DMS153 (cell line): ENCODE results near the gene HIC1.

Experiments
- DNase-seq: peaks from one replicate; lab custom pipeline; 2025; lab: John Stamatoyannopoulos, UW

Gene HIC1

DNA sequence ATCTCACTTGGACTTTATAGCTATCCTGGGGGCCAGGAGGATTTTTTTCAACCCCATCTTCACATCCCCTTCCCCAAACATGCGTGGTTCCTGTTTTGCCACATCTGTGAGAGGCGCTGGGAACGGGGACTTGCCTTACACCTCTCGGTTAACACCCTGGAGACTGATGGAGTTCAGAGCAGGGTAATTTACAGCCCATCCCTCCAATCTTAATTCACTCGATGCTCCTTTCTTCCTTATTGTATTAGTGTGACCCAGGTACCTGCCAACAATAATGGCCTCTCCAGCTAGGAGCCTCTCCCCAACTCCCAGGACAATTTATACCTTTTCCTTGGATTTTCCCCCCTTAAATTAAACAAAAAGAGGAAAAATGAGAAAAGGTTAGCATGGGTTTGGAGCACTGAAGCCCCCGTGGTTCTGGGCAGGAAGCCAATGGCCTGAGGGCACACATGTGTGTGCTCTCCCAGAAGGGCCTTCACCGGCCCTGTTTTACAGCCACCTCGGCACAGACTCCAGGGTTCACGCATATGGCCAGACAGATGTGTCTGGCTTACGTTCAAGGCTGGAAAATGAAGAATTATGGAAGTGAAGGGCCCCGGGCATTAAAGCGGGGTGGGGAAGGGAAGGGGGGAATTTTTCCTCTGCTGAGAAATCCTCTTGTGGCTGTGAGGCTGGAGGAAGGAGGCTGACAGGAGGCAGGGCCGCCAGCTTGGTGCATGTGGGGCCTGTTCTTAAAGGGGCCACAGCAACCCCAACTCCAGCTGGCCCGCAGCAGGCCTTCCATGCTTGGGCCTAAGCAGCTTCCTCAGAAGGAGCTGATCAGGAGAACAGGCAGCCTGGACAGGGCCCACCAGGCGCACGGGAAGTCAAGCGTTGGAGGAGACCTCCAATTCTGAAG lies 21.4 kb downstream of the HIC1 start:
- no peak for DNase-seq

DNA sequence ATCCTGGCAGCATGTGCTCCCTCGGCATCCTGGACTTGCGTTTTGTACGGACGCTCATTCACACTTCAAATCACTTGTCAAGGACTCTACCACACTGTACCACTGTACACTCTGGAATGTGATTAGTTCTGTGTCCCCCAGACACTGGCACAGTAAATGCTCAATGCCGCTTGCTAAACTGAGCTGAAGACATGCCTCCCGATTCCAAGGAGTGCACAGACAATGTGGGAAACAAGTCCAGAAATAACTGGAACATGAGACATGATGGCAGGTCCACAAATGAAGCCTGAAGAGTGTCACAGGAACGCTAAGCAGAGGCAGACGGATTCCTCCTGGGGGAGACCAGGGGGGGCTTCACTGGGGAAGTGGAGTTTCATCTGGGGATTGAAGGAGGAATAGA lies 22.1 kb downstream of the HIC1 start:
- DNase-seq: no peak

DNA sequence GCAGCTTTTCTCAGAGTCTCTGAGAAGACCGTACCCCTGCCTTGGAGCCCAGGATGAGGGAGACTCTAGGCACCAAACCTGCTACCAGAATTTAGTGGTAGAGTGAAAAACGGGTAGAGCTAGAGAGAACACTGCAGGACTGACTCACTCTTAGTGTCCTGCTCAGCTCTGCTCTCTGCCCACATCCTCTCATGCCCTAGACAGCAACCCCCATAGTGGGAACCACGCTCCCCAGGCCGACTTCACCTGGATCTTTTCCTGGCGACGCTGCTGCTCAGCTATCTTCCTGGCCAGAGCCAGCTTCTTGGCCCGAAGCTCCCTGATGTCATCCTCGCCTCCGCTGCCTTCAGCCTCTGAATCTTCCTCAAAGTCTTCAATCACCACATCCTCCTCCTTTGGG lies 26.7 kb downstream of the HIC1 start:
- DNase-seq: no peak

DNA sequence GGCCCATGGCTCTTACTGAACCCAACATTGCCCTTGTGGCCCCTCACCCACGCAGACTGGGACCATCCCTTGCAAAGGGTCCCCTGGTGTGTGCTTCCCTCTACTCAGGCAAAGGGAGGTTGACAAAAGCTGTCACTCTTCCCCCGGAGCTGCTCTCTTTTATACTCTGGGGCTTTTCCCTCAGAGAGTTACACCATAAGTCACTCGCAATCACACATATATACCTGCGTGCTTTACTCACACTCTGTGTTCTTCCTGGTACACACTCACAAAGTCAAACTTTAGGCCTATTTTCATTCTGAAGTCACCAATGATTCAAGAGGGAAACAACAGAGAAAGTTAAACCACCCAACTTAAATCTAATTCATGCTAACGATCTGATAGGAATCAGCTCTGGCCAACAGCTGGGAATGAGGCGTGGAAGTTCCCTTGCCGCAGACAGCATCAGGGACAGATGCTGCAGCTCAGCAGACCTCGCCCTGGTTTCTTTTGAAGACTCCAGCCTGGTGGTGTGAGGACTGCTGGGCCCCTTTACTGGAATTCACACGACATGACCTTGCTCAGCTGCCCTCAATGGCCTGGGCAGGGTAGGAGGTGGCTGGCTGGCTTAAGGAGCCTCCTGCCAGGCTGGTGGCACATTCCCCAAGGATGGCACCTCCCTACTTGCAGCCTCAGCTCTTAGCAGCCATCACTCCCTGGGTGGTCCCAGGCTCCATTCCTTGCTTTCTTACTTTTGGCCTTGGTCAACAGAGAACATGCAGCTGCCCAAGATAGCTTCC lies 27.3 kb downstream of the HIC1 start:
- DNase-seq: no peak

DNA sequence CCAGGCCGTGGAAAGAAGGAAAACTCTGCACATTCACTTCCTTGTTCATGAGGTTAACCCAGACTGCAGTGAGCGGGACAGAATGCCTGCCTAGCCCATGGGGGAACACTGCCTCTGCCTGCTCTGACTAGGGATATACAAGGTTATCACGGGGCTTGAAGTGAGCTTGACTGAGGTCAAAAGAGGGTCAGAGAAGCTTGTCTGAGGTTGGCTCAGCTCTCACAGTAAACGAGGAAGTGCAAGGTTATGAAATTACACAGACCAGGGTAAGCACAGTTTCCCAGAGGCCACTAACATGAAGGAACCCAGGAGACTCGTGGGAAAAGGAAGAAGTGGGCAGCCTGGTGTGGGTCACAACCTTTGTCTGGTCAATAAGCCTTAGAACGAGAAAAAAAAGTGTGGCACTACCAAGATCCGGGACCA lies 28.7 kb downstream of the HIC1 start:
- no peak for DNase-seq

DNA sequence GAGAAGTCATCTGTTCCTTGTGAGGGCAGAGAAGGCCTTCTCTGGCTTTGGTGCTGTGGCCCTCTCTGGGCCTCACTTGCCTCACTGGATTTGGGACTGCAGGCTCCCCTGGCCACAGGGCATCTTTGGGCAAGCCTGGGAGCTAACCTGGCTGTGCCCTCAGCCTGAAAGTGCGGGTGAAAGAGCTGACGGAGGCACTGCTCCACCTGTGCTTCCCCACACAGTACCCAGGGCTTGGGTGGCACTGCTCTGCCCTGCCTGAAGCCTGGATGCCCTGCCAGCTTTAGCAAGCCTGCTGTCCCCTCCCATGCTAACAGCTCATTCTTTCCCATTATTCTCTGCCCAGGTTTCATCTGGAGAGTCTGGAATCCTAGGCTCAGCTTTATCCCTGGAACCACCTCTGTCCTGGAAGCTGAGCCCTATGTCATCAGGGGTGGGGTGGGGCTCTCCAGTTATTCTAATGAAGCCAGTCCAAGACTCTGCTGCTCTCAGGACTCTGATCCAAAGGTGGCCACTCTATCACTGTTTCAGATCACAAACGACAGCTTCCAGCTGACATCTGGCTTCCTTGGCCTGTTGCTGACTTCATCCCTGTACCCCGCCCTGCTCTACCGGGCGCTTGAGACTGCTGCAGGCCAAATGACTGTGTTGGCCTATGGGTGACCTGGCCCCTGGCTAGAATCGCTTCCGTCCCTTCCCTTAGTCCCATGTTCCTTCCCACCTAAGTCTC lies 29.3 kb downstream of the HIC1 start:
- DNase-seq: no peak

DNA sequence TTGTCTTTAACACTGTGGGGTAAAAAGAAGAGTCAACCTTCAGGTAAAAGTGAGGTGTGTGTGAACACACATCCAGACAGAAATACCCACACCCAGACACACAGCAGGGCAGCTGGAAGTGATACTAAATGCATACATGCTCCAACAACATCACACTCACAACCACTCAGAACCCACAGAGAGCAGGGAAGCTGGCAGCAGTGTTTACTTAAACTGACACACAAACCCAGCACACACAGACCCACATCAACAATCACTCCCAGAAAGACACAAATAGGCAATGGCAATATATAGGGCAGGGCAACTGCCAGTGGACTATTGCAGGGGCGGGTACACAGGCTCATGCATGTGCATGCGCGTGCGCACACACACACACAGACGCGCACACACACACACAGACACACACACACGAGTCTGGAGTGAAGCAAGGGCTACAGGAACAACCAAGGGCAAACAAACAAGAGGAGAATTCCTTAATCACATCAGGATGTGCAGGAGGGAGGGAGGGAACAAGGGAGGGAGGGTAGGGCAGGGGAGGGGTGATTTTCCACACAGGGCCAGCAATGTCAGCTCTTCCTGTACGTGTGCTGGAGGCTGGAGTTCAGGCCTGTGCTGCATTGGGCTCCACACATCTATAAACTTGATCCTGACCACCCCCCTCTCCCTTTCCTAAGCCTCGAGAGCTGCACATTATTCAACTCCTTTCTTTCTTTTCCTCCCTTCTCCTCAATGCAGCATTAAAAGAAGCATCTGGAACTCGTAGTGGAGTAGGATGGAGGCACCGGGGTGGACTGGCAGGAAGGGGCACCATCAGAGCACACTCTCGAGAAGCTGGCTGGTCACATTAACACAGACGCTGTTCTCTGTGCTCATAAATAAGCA lies 30.1 kb downstream of the HIC1 start:
- peak; percentile 3 for DNase-seq

DNA sequence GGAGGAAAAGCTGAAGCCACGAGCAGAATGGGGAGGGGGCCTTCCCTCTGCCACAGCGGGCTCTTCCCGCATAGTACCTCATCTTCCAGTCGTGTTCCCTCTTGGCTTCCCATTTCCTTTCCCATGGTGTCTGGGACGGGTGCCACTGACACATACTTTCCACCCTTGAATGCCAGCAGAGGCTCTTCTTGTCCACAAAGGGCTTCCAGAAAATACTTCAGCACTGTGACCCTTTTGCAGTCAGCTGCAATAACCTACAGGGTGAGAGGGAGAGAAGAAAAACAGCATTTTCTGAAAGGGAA lies 30.7 kb downstream of the HIC1 start:
- no peak for DNase-seq

DNA sequence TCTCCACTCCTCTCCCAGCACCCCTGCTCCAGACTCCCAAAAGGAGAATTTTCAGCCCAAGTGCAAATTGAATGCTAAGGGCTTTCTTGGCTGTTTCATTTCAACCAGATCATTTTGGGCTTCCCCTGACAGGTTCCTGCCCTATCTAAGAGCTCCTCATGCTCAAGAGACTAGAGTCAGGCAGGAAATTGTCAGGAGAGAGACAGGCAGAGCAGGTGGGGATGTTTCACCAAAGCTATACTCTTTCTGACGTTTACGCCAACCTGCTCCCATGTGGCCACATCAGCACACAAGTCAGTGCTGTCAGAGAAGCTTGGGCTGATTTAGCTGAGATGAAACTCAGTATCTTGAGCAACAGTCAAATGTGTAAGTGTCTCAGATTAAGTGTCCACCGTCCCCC lies 31.4 kb downstream of the HIC1 start:
- DNase-seq: no peak

DNA sequence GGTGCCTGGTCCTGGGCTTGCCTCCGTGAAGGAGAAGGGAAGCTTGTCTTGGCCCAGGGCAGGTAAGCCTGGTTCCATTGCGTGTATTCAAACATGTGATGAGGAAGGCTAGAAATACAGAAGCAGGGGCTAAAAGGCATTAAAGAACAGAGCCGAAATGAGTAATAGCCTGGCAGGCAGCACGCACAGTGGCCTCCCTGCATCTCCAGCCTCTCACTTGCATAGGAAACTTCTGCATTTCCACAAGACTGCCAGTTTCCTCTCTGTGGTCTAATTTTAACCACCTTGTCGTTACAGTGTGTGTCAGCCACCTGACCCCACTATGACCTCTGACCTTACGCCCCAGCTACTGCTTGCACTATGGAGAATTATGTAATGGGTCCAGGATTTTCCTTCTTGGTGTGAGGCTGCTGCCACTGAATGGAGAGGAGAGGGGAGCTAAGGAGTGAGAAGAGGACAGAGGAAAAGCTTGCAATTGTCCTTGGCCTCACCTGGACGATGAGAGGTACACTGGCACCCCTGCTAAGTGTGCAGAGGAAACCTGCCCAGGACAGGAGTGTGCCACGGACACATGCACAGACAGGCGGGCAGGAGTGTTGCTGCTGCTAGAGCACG lies 32.8 kb downstream of the HIC1 start:
- no peak for DNase-seq

DNA sequence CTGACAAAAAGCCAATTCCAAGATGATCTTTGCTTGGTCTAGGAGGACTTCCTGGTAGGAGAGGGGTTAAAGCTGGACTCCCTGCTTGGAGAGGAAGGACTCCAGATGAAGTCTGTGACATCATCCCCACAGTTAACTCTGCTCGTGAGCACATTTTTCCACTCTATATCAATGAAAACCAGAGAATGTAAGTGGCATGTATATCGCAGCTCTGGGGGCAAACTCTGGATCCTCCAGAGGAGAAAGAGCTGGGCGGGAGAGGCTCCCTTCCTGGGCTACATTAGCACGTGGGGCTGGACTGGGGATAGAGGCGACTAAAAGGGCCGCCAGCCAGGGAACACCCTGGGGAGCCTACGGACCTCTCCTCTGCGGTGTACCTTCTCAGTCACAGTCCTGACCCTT lies 34.1 kb downstream of the HIC1 start:
- no peak for DNase-seq

DNA sequence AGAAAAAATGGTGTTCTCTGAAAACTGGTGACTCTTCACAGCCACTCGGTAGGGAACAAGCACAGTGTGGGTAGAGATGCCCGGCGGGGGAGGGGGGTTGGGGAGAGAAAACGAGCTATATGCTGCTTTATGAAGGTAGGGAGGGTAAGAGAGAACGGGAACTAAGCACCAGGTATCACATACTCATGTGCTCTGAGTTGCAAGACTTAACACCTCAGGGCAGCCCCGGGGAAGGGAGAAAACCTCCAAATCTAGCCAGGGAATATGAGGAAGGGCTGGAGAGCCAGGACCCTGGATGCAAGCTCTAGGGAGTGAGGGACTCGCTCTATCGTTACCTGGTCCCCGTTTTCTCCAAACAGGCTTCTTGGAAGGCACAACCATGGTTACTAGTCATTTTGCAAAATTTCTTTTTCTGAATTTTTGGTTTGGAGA lies 35.3 kb downstream of the HIC1 start:
- no peak for DNase-seq

DNA sequence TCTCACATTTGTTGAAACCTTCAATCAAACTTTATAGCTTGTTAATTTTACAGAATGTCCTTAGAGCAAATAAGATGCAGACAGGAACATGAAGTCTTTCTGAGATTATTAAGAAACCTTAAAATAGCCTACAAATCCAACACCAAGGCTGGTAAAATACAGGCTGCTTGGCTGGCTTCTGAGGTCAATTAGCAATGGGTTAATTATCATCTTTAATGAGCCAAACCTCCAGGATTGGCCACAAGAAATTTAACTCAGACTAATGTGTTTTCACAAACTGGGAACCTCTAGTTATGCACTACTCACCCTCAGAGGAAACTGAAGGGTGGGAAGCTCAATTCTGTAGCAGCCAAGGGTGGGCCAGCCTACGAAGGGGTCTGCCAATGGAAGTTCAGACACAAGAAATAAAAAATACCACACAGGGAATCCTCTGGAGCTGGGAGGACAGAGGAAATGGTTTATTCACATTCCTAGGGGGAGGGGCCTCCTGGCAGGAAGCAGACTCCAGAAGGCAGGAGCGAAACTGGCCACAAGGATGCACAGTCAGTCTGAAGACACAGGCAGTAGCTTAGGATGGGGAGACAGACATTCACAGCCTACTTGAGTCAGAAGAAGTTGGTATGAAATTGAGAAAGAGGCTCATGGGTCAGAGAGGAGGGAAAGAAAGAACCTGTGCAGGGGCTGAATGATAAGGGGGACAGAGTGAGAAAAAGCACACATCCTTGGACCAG lies 36.1 kb downstream of the HIC1 start:
- no peak for DNase-seq

DNA sequence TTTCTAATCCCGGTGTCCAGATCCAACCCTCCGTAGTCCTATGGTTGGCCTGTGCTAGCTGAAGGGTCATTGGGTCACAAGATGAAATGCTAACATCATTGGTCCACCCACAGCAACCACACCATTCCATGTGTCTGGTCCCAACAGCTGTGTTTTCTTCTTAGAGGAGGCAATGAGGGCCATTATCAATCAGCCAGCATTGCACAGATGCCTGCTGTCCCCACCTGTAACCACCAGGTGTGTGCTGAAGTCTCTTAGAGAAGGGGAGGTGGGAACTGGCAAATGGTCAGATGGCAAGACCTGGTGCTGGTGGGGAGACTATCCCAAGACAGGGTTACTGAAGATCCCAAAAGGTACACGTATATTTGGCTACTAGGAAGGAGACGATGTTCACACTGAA lies 37.4 kb downstream of the HIC1 start:
- no peak for DNase-seq

DNA sequence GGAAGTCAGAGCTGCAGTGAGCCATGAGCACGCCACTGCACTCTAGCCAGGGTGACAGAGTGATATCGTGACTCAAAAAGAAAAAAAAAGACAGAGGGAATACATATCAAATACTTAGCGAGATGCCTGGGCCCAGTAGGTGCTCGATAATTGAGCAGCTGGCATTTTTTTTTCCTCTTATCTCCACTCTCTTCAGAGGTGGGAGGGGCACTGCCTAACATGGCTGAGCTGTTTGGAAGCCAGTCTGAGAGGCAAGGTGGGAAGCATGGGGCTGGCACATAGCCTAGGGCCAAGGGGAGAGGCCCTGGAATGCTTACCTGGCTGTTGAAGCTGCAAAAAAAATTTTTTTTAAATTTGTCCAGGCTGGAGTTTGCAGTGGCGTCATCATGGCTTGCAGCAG lies 38.4 kb downstream of the HIC1 start:
- no peak for DNase-seq

DNA sequence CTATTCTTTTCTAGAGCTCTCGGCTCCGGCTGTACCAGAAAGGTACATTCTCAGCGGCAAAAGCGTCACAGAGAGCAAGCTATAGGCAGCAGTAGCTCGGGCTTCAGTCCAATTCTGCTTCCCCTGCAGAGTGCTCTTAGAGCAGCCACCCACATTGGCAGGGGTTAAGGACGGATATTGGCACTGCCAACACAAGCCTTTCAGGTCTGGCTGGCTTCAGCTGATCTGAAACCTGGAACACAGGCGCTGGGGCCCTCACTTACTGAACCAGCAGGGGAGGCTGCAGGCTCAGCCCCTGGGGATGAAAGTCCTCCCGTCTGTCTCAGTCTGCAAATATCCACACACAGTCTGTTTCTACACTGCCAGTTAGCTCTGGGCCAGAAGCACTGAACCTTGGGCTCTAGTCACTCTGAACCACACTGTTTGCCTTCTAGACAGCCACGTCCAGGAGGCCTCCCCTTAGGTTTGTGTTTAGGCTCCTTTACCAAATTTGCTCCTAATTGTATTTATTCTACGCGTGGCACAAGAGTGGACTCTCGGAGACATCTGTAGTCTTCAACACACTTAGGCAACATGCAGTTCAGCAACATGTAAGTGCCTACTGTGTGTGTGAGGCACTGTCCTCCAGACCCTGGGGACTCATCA lies 40.1 kb downstream of the HIC1 start:
- DNase-seq: no peak

DNA sequence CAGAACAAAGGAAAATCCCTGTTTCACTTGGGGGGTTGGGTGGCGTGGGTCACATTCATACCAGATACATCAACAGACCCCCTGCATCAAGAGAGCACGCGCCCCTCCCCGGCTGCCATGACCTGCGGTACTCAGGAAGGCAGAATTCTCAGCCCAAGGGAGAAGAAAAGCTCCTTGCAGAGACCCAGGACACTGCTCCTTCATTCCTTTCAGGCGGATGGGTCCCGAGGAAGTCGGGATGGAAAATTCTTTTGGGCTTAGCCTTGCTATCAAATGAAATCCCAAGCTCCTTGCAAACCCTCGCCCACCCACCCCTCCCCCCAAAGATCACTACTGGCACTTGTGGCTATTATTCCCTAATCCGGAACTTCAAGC lies 40.6 kb downstream of the HIC1 start:
- no peak for DNase-seq

DNA sequence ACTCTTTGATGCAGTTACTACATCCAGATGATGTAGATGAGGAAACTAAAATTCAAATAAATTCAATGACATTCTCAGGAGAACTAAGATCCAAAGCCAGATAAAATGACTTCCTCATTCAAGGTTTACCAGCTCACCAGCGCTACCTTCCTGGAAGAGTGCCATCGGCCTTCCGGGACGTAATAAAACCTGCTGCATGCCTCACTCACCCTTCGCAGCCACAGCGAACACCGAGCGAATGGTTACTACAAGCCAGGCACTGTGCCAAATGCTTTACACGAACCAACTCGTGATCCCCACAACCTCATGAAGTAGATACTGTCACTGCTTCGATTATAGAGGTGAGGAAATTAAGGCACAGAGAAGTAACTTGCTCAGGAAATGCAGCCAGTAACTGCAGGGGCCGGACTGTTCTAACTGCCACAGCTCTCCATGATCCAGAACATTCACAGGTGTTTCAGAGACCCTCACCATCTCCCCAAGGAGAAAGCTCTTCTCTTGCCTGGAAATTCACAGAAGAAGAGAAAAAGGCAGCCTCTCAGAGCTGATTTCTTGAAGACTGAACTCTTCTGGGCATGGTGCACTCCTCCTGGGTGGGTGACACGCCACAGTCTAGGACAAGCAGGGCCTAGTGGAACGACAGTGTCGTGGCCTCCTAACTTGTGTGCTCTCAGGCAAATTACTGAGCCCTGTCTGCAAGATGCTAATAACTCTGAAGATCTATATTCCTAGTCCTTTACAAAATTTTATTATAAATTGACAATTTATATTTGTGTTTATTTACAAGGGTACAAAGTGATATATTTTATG lies 46.8 kb downstream of the HIC1 start:
- peak; percentile 83 for DNase-seq
